K562 (cell line): ENCODE data around the gene XIRP2. TPM values are rescaled to one million over a fixed set of nuclear protein-coding genes. Genes with fewer than 3 reads are reported as not detected.

Experiments used
- ATAC-seq: fragments of 200-7000 bp; cut with Tn5 transposase; 3 replicates; pipeline ENCODE4 v1.9.1; 2020; ENCODE audit warnings: moderate library complexity
- BruUV-seq: library from RNA; stranded (reverse); fragments of 400-500 nt; replicated peaks from 2 replicates; lab custom pipeline; 2021; lab: Mats Ljungman, UMichigan
- CTCF ChIA-PET: fragments of 300-600 bp; formaldehyde crosslinking; extraction: SDS; loops from one replicate; lab custom pipeline; 2021; ENCODE audit warnings: low intra/inter-chr PET ratio; lab: Yijun Ruan, JAX
- POLR2A ChIA-PET: fragments of 300-600, 350-650 bp; sonication (Branson Sonifier 250); formaldehyde crosslinking; extraction: SDS; loops from one replicate; lab custom pipeline; 2021; ENCODE audit warnings: antibody characterized with exemption, inconsistent platforms; lab: Yijun Ruan, JAX
- DNase-seq, 4 experiments: peaks; one replicate each; pipeline versions ENCODE4 v3.0.0 to v3.0.0-alpha.2; 2011 to 2018; ENCODE audit warnings: low spot score in 3 of 4, mixed read lengths in 3 of 4; ENCODE audit errors: extremely low read depth in 1 of 4
- FAIRE-seq: peaks from 2 replicates; lab custom pipeline; 2011; peaks lifted over from hg19 to GRCh38; lab: Jason Lieb, UNC
- H2AFZ ChIP-seq: 2 replicates; pipeline ENCODE4 v1.6.0; 2011; ENCODE audit warnings: low read depth, low read length, control low read depth, inconsistent platforms
- H3K27ac ChIP-seq: fragments of 200-600 bp; 3 replicates; pipeline ENCODE4 v1.8.0; 2011; ENCODE audit warnings: low read depth, mild to moderate bottlenecking, control low read depth, inconsistent platforms, low read length, moderate library complexity, mixed read lengths; ENCODE audit errors: extremely low read depth
- H3K27me3 ChIP-seq, 2 experiments: fragments of 300-600 bp in 1 of 2; 2 replicates in 1 of 2; 3 replicates in 1 of 2; pipeline versions ENCODE4 v1.6.0 to v1.8.0; 2011; ENCODE audit warnings: inconsistent platforms in 2 of 2, low read length in 2 of 2, mild to moderate bottlenecking in 1 of 2, mixed read lengths in 1 of 2, moderate library complexity in 1 of 2; ENCODE audit not compliant: control insufficient read depth in 2 of 2, insufficient read depth in 2 of 2
- H3K36me3 ChIP-seq: fragments of 300-600 bp; 3 replicates; pipeline ENCODE4 v1.8.0; 2011; ENCODE audit warnings: mild to moderate bottlenecking, low read length, inconsistent platforms; ENCODE audit not compliant: control insufficient read depth, insufficient read depth
- H3K4me1 ChIP-seq, 2 experiments: fragments of 200-600 bp in 1 of 2; replicated peaks in 1 of 2; 2 replicates in 1 of 2; 3 replicates in 1 of 2; pipeline versions ENCODE4 v1.5.1 to v1.8.0; 2011; ENCODE audit warnings: inconsistent platforms in 2 of 2, low read length in 2 of 2, mild to moderate bottlenecking in 1 of 2, mixed read lengths in 1 of 2, moderate library complexity in 1 of 2; ENCODE audit not compliant: control insufficient read depth in 2 of 2, insufficient read depth in 2 of 2
- H3K4me2 ChIP-seq: 2 replicates; pipeline ENCODE4 v1.6.1; 2011; ENCODE audit warnings: low read length, control low read depth, inconsistent platforms, mixed read lengths; ENCODE audit not compliant: insufficient read depth
- H3K4me3 ChIP-seq: fragments of 200-600 bp; sonication (generic), shearing (Covaris generic); 2 replicates; pipeline ENCODE4 v1.5.1; 2016; ENCODE audit warnings: control low read depth, inconsistent platforms
- H3K79me2 ChIP-seq: fragments of 200-600 bp; 3 replicates; pipeline ENCODE4 v1.8.0; 2011; ENCODE audit warnings: low read length, inconsistent platforms; ENCODE audit not compliant: control insufficient read depth, insufficient read depth
- H3K9ac ChIP-seq, 2 experiments: 2 replicates each; pipeline versions ENCODE4 v1.6.0 to v1.6.1; 2011; ENCODE audit warnings: low read depth in 2 of 2, low read length in 2 of 2, control low read depth in 1 of 2, inconsistent platforms in 1 of 2, mild to moderate bottlenecking in 1 of 2, mixed read lengths in 1 of 2; ENCODE audit not compliant: insufficient read depth in 1 of 2
- H3K9me1 ChIP-seq: one replicate; pipeline ENCODE4 v1.6.0; 2011; ENCODE audit warnings: inconsistent platforms, mild to moderate bottlenecking, low read length, moderate library complexity; ENCODE audit not compliant: control insufficient read depth, insufficient read depth
- H3K9me3 ChIP-seq: replicated peaks from 2 replicates; pipeline ENCODE4 v1.5.1; 2011; ENCODE audit warnings: low read depth, low read length, inconsistent platforms; ENCODE audit not compliant: control insufficient read depth, insufficient read depth
- H4K20me1 ChIP-seq: replicated peaks from 2 replicates; pipeline ENCODE4 v1.6.1; 2011; ENCODE audit warnings: low read length, inconsistent platforms, mixed read lengths; ENCODE audit not compliant: control insufficient read depth, insufficient read depth
- ARID3B ChIP-seq: fragments of 250-450 bp; sonication (Bioruptor Pico); IDR thresholded peaks from 2 replicates; pipeline ENCODE4 v1.4.0; 2020; ENCODE audit warnings: borderline replicate concordance
- CBX5 ChIP-seq: IDR thresholded peaks from 2 replicates; pipeline ENCODE4 v1.6.1; 2014; ENCODE audit warnings: low read depth, borderline replicate concordance
- CHD1 ChIP-seq: fragments of 200-600 bp; sonication (generic); IDR thresholded peaks from one replicate; pipeline ENCODE4 v1.6.1; 2012; ENCODE audit warnings: mild to moderate bottlenecking, moderate library complexity, low read length, inconsistent platforms
- FOSL1 ChIP-seq: fragments of 200-800 bp; sonication (Bioruptor generic); conservative IDR thresholded peaks from 2 replicates; pipeline ENCODE4 v1.6.1; 2016; ENCODE audit warnings: missing genetic modification characterization, missing compliant biosample characterization
- FOXK2 ChIP-seq, 2 experiments: fragments of 450-650 bp; IDR thresholded peaks in 1 of 2; conservative IDR thresholded peaks in 1 of 2; 2 replicates each; pipeline ENCODE4 v1.6.1; 2016; ENCODE audit warnings: low read depth in 2 of 2, mild to moderate bottlenecking in 1 of 2
- HSF4 ChIP-seq: fragments of 250-450 bp; sonication (Bioruptor Pico); IDR thresholded peaks from 2 replicates; pipeline ENCODE4 v2.1.2; 2022; ENCODE audit warnings: mild to moderate bottlenecking, moderate library complexity, borderline replicate concordance
- NFE2 ChIP-seq: IDR thresholded peaks from 2 replicates; pipeline ENCODE4 v1.6.1; 2014; ENCODE audit warnings: antibody characterized with exemption, low read depth
- PRMT5 ChIP-seq: sonication (generic); formaldehyde crosslinking; IDR thresholded peaks from 2 replicates; pipeline ENCODE4 v1.5.0; 2020; ENCODE audit warnings: missing genetic modification reagents
- RBM17 ChIP-seq: fragments of 200-400 bp; formaldehyde crosslinking; IDR thresholded peaks from 2 replicates; pipeline ENCODE4 v1.6.1; 2017; ENCODE audit warnings: low read depth, mild to moderate bottlenecking, low read length, borderline replicate concordance
- ZNF184 ChIP-seq: sonication (generic); formaldehyde crosslinking; IDR thresholded peaks from 2 replicates; pipeline ENCODE4 v1.5.0; 2020; ENCODE audit warnings: missing genetic modification reagents
- ZNF217 ChIP-seq: sonication (generic); formaldehyde crosslinking; IDR thresholded peaks from 2 replicates; pipeline ENCODE4 v1.8.0; 2022; ENCODE audit warnings: mild to moderate bottlenecking, missing genetic modification reagents
- ZNF23 ChIP-seq: fragments of 250-450 bp; sonication (Bioruptor Pico); IDR thresholded peaks from 2 replicates; pipeline ENCODE4 v1.4.0; 2020; ENCODE audit warnings: mild to moderate bottlenecking
- ZNF778 ChIP-seq: fragments of 450-650 bp; formaldehyde crosslinking; IDR thresholded peaks from 2 replicates; pipeline ENCODE4 v1.4.0; 2020; ENCODE audit warnings: mild to moderate bottlenecking, moderate library complexity
- WGBS: fragments of 100-300 bp; shearing (Covaris generic); methylation state at CpG from one replicate; pipeline ENCODE4 v1.1.6; 2016; ENCODE audit warnings: low coverage, mixed read lengths; ENCODE audit not compliant: insufficient coverage; ENCODE audit errors: missing lambda C conversion rate; 5-methylcytosine and 5-hydroxymethylcytosine counted together
- in situ Hi-C: fragments of 300-500 bp; cut with MboI; formaldehyde crosslinking; loops from 4 replicates; pipeline ENCODE4 v1.15.0; 2018; ENCODE audit warnings: inconsistent platforms, mixed read lengths
- intact Hi-C: fragments of 100-400 bp; cut with micrococcal nuclease; formaldehyde crosslinking; loops from 2 replicates; pipeline ENCODE4 v1.14.2; 2022
- polyA plus RNA-seq, 8 experiments: library from polyadenylated mRNA; depleted of rRNA in 4 of 8; stranded (reverse) in 5 of 8; unstranded in 3 of 8; fragments of >200 nt; fragmentation: Nextera tagmentation in 2 of 8; fragmentation: Illumina TruSeq in 1 of 8; extraction: Ambion mirVana in 2 of 8; extraction: Trizol in 1 of 8; gene quantifications; 2 replicates each; pipeline versions ENCODE4 v1.2.1 to v1.2.3, GENCODE V29; 2011 to 2014; ENCODE audit warnings: inconsistent platforms in 1 of 8, missing spikeins in 1 of 8
- total RNA-seq, 7 experiments: library from RNA; depleted of rRNA in 6 of 7; stranded (reverse); fragments of >200 nt in 6 of 7; fragmentation: Illumina TruSeq in 2 of 7; extraction: Trizol in 2 of 7; gene quantifications; 2 replicates each; pipeline versions ENCODE4 v1.2.1 to v1.2.3, GENCODE V29; 2011 to 2021; ENCODE audit warnings: low replicate concordance in 1 of 7
- TF ChIP-seq, protein P1 (sequence below): fragments of 250-450 bp; sonication (Bioruptor Pico); IDR thresholded peaks from 2 replicates; pipeline ENCODE4 v1.8.0; 2021; ENCODE audit warnings: moderate library complexity, mild to moderate bottlenecking, inconsistent platforms
- TF ChIP-seq, protein P2 (sequence below): IDR thresholded peaks from 2 replicates; pipeline ENCODE4 v1.6.1; 2016; ENCODE audit warnings: missing genetic modification characterization, missing compliant biosample characterization

The XIRP2 gene
- total and polyA plus RNA-seq, 9 of the 15 experiments (the other 6 are each of a cell fraction or from before 2014, with no cell fraction given), result 0.04 to 0.10 (median 0.04) TPM; not detected in 2

- no TSS peak for BruUV-seq
- in situ Hi-C loops, result no loop called here
- H2AFZ ChIP-seq, result no peak overlapping the region
- H3K79me2 ChIP-seq, result no peaks in the 10 kb centered on the region
- no peaks in the 10 kb centered on the region for H3K4me1 ChIP-seq
- ChIA-PET POLR2A (no interaction called here), CTCF (no interaction called here)
- H3K27me3 ChIP-seq, result no peaks in the 10 kb centered on the region
- no peak overlapping the region for H3K4me2 ChIP-seq
- FAIRE-seq (no peak), DNase-seq (no peak), ATAC-seq (no peak)
- H3K4me3 ChIP-seq, result no peak overlapping the region
- no peaks in the 10 kb centered on the region for H3K9me1 ChIP-seq
- TF ChIP-seq ZNF778 (CRISPR knock-in tag), result no peak
- no peak for TF ChIP-seq CHD1
- no peaks in the 10 kb centered on the region for H4K20me1 ChIP-seq
- no peak overlapping the region for H3K9ac ChIP-seq
- no peak overlapping the region for H3K27ac ChIP-seq
- intact Hi-C loops, result no loop called here
- WGBS, result 0% methylated on average over 3 of the region's 3 CpGs
- H3K36me3 ChIP-seq, result no peaks in the 10 kb centered on the region
- no peaks in the 10 kb centered on the region for H3K9me3 ChIP-seq
Measured at GRCh38 chr2:167126165-167126564, 237.9 kb downstream of the XIRP2 start.

- no peaks in the 10 kb centered on the region for H3K27me3 ChIP-seq
- in situ Hi-C loops, result no loop called here
- intact Hi-C loops, result no loop called here
- H3K4me2 ChIP-seq, result no peak overlapping the region
- no peak overlapping the region for H3K4me3 ChIP-seq
- no peaks in the 10 kb centered on the region for H3K36me3 ChIP-seq
- ChIA-PET POLR2A (no interaction called here), CTCF (no interaction called here)
- H3K4me1 ChIP-seq, result no peaks in the 10 kb centered on the region
- ATAC-seq (no peak), DNase-seq (no peak), FAIRE-seq (no peak)
- WGBS, result 0% methylated on average over 1 of the region's 1 CpG
- no peaks in the 10 kb centered on the region for H4K20me1 ChIP-seq
- no peaks in the 10 kb centered on the region for H3K9me1 ChIP-seq
- no peak overlapping the region for H3K9ac ChIP-seq
- no peak overlapping the region for H3K27ac ChIP-seq
- no peak overlapping the region for H2AFZ ChIP-seq
- no peaks in the 10 kb centered on the region for H3K79me2 ChIP-seq
- no peaks in the 10 kb centered on the region for H3K9me3 ChIP-seq
- BruUV-seq, result no TSS peak
- TF ChIP-seq FOSL1 (tag), result no peak
- TF ChIP-seq, protein P1, sequence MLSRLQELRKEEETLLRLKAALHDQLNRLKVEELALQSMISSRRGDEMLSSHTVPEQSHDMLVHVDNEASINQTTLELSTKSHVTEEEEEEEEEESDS (CRISPR knock-in tag), result no peak
- no peak for TF ChIP-seq ZNF217
- no peak for TF ChIP-seq ARID3B (CRISPR knock-in tag)
- no peak for TF ChIP-seq NFE2
- TF ChIP-seq FOXK2 (conservative IDR thresholded peaks at IDR 0.05 in 1 of 2, IDR thresholded peaks at IDR 0.05 in 1 of 2; ENCODE audit: low read depth in 2 of 2), result no peak
- TF ChIP-seq ZNF184 (CRISPR knock-in tag), result no peak
- TF ChIP-seq ZNF23, result no peak
- TF ChIP-seq PRMT5, result no peak
- no peak for TF ChIP-seq CBX5
- no peak for TF ChIP-seq HSF4 (CRISPR knock-in tag)
- TF ChIP-seq RBM17, result no peak
- TF ChIP-seq, protein P2, sequence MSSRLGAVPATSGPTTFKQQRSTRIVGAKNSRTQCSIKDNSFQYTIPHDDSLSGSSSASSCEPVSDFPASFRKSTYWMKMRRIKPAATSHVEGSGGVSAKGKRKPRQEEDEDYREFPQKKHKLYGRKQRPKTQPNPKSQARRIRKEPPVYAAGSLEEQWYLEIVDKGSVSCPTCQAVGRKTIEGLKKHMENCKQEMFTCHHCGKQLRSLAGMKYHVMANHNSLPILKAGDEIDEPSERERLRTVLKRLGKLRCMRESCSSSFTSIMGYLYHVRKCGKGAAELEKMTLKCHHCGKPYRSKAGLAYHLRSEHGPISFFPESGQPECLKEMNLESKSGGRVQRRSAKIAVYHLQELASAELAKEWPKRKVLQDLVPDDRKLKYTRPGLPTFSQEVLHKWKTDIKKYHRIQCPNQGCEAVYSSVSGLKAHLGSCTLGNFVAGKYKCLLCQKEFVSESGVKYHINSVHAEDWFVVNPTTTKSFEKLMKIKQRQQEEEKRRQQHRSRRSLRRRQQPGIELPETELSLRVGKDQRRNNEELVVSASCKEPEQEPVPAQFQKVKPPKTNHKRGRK (tag), result no peak
Measured at GRCh38 chr2:167127135-167127534, 238.9 kb downstream of the XIRP2 start.
